ENCODE results near the gene MBP.

DNA sequence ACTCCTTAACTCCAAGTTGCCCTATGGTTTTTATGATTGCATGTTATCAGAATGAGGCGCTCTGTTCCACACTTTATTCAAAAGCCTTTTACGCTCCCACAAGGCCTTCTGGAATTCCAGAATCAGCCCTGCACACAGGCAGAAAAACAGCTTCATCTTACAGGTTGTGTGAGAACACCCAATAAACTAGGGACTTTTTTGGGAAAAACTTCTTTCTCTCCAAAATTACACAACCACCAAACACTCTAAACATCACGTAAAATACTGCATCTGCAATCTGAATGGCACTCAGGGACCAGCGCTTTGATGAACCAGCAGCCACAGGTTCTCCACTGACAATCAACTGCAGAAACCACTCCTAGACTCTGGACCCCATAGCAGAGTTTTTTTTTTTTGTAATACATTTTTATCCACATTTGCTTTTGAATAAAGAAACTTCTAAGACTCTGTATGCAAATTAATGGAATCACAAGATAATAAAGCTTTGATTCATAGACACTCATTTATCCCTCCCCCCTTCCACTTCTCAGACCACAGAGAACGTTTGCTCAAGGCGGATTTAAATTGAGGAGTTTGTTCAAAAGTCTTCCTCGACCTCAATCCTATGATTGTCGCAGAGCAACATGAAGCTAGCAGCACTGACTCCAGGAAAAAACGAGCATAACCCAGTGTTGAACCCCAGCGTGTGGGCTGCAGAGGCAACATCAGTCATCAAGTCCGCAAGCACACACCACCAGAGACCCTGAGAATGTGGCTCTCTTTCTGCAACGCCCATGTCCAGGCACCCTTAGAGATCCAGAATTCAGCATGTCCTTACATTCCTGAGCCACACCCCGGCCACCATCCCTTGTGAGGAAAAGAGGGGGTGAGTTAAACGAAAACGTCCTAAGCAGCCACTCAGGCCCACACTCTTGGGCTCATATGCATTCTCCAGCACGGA, 116.5 kb downstream of the MBP start:
- TF ChIP-seq, protein P1, sequence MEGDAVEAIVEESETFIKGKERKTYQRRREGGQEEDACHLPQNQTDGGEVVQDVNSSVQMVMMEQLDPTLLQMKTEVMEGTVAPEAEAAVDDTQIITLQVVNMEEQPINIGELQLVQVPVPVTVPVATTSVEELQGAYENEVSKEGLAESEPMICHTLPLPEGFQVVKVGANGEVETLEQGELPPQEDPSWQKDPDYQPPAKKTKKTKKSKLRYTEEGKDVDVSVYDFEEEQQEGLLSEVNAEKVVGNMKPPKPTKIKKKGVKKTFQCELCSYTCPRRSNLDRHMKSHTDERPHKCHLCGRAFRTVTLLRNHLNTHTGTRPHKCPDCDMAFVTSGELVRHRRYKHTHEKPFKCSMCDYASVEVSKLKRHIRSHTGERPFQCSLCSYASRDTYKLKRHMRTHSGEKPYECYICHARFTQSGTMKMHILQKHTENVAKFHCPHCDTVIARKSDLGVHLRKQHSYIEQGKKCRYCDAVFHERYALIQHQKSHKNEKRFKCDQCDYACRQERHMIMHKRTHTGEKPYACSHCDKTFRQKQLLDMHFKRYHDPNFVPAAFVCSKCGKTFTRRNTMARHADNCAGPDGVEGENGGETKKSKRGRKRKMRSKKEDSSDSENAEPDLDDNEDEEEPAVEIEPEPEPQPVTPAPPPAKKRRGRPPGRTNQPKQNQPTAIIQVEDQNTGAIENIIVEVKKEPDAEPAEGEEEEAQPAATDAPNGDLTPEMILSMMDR (IDR thresholded peaks at IDR 0.05; ENCODE audit: insufficient read depth, low read length) = no peak
- TF ChIP-seq POLR2AphosphoS5 (IDR thresholded peaks at IDR 0.05; ENCODE audit: low read depth) = 0 out of 2 replicates have a peak, but pooled peaks have one; percentile 16

All from HL-60 (cell line).